Lung (tissue), 12 donors: ENCODE data around the gene SLC23A2. TPM values are rescaled to one million over a fixed set of nuclear protein-coding genes. Genes with fewer than 3 reads are reported as not detected.

ENCODE experiments used
- ATAC-seq: fragments of 200-7000 bp; cut with Tn5 transposase; one replicate; pipeline ENCODE4 v1.9.1; 2020; ENCODE audit warnings: moderate number of reproducible peaks; ENCODE audit not compliant: insufficient read depth, low FRiP score
- DNase-seq, 3 donors: peaks; one replicate each; pipeline ENCODE4 v3.0.0-alpha.2; 2013 to 2017
- H3K27ac ChIP-seq, 2 donors: one replicate each; pipeline ENCODE4 v1.5.1; 2013; ENCODE audit warnings: mild to moderate bottlenecking in 2 of 2, moderate library complexity in 2 of 2, control low read depth in 1 of 2, inconsistent platforms in 1 of 2, low read depth in 1 of 2, low read length in 1 of 2
- H3K27me3 ChIP-seq, 3 donors: one replicate each; pipeline ENCODE4 v1.5.1; 2013; ENCODE audit warnings: low read length in 2 of 3; ENCODE audit not compliant: control insufficient read depth in 3 of 3, insufficient read depth in 3 of 3
- H3K36me3 ChIP-seq, 4 donors: one replicate each; pipeline ENCODE4 v1.5.1; 2013; ENCODE audit warnings: low read length in 4 of 4, mild to moderate bottlenecking in 1 of 4, moderate library complexity in 1 of 4; ENCODE audit not compliant: control insufficient read depth in 4 of 4, insufficient read depth in 4 of 4
- H3K4me1 ChIP-seq, 5 donors: one replicate each; pipeline ENCODE4 v1.5.1; 2013; ENCODE audit warnings: low read length in 5 of 5, mild to moderate bottlenecking in 2 of 5, moderate library complexity in 1 of 5; ENCODE audit not compliant: control insufficient read depth in 5 of 5, insufficient read depth in 5 of 5
- H3K4me3 ChIP-seq: one replicate; pipeline ENCODE4 v1.5.1; 2013; ENCODE audit warnings: mild to moderate bottlenecking, control low read depth, moderate library complexity
- H3K9ac ChIP-seq, 2 donors: one replicate each; pipeline ENCODE4 v1.5.1; 2013; ENCODE audit warnings: low read length in 2 of 2, control low read depth in 1 of 2; ENCODE audit not compliant: insufficient read depth in 1 of 2
- H3K9me3 ChIP-seq, 4 donors: one replicate each; pipeline ENCODE4 v1.5.1; 2013; ENCODE audit warnings: low read length in 3 of 4, mild to moderate bottlenecking in 1 of 4, moderate library complexity in 1 of 4; ENCODE audit not compliant: control insufficient read depth in 4 of 4, insufficient read depth in 3 of 4
- CTCF ChIP-seq: IDR thresholded peaks from 2 replicates; pipeline ENCODE4 v1.5.1; 2012; ENCODE audit warnings: mild to moderate bottlenecking; ENCODE audit errors: control extremely low read depth, extremely low read depth
- WGBS, 2 donors: extraction: QIAGEN DNeasy Blood & Tissue Kit; methylation state at CpG; one replicate each; pipeline ENCODE4 v1.1.7; 2013; 5-methylcytosine and 5-hydroxymethylcytosine counted together
- polyA plus RNA-seq, 2 donors: library from polyadenylated mRNA; stranded (reverse); fragments of 200-250 nt; gene quantifications; one replicate each; pipeline ENCODE4 v1.2.1, GENCODE V29; 2013
- total RNA-seq, 2 donors: library from RNA; depleted of rRNA in 1 of 2; stranded (reverse); fragments of >200 nt in 1 of 2; gene quantifications; one replicate each; pipeline ENCODE4 v1.2.1, GENCODE V29; 2014 to 2021
- donor health status: control.
- donor health status: control.
- donor health status: Bipolar disorder and iron deficiency.
- donor health status: healthy.
- donor health status: DM: yes; HTN: yes; CAD: no.

SLC23A2 gene
- total and polyA plus RNA-seq, 4 donors = 6.0 to 23.5 (median 14.3) TPM

- H3K9me3 ChIP-seq = no peaks in the 10 kb centered on the region
- no peak overlapping the region for H3K9ac ChIP-seq
- no peak overlapping the region for H3K27ac ChIP-seq
- ATAC-seq (no peak), DNase-seq (no peak)
- H3K27me3 ChIP-seq = no peaks in the 10 kb centered on the region
- no peak for TF ChIP-seq CTCF
- H3K36me3 ChIP-seq = peaks cover 4 to 36% (median 8%) of the 10 kb centered on the region in 4 donors
- H3K4me1 ChIP-seq = peaks cover 0 to 25% (median 10%) of the 10 kb centered on the region in 5 donors
- no peak overlapping the region for H3K4me3 ChIP-seq
- WGBS, 2 donors = 95 to 98% methylated on average over 6 of the region's 6 CpGs
Measured at GRCh38 chr20:4871486-4871885, 129.8 kb downstream of the SLC23A2 start.

DNA sequence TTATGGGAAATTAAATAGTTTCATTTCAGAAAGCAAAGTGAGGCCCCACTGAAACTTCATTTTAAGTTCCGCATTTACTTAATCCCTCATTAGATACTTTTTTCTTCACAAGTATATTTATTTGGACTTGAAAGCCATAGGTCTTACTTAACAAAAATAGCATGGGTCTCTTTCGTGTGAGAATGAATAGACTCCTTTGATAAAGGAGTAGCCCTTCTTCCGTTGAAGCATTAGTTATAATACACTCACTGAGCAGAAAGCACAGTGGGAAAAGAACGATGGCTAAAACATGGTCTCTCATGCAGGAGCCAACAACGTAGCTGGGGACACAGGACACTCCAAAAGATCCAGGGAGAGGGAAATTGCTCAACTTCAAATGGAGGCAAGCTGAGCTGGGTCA lies 130.4 kb downstream of the SLC23A2 start:
- 76 to 82% methylated on average over 5 of the region's 5 CpGs for WGBS, 2 donors
- no peaks in the 10 kb centered on the region for H3K9me3 ChIP-seq
- H3K27me3 ChIP-seq = no peaks in the 10 kb centered on the region
- H3K9ac ChIP-seq = no peak overlapping the region
- DNase-seq = no peak
- TF ChIP-seq CTCF = no peak
- ATAC-seq = no peak
- H3K4me3 ChIP-seq = no peak overlapping the region
- peaks cover 4 to 39% (median 8%) of the 10 kb centered on the region in 4 donors for H3K36me3 ChIP-seq
- no peak overlapping the region for H3K27ac ChIP-seq
- peaks cover 0 to 19% (median 10%) of the 10 kb centered on the region in 5 donors for H3K4me1 ChIP-seq

- WGBS, 2 donors = 67 to 76% methylated on average over 20 of the region's 20 CpGs
- no peaks in the 10 kb centered on the region for H3K27me3 ChIP-seq
- no peak overlapping the region for H3K4me3 ChIP-seq
- peak overlapping the region in 1 of 2 donors; percentile 58 for H3K27ac ChIP-seq
- H3K9me3 ChIP-seq = no peaks in the 10 kb centered on the region
- no peak overlapping the region for H3K9ac ChIP-seq
- no peak for TF ChIP-seq CTCF
- ATAC-seq (no peak), DNase-seq (peak in 1 of 3 donors; percentile 18)
- peaks cover 0 to 5% (median 0%) of the 10 kb centered on the region in 5 donors for H3K4me1 ChIP-seq
- peaks cover 4 to 38% (median 12%) of the 10 kb centered on the region in 4 donors for H3K36me3 ChIP-seq
Measured at GRCh38 chr20:4869290-4870193, 131.8 kb downstream of the SLC23A2 start.
